Measurements from ENCODE around the gene TSPYL1.

The TSPYL1 gene

DNA sequence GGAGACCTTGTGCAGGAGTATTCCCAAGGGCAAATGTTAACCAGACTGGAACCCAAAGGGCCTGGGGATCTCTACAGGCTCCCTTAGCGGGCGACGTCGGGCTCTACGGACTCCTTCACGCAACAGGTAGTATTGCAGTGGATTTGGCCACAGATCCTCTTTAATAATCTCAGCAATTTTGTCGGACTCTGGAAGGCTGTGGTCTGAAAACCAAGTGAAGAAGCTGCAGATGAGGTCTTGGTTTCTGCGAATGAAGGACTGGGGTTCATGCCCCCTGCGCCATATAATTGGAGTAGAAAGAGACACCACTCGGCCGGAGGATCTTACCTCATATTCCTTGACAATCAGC is 1.3 kb downstream of the TSPYL1 start:
- DNase-seq (ENCODE audit: extremely low read depth, low read depth) = no peak
- peak overlapping the region; percentile 94 for H3K4me3 ChIP-seq (replicated peaks; ENCODE audit: low read depth, low read length)
- TF ChIP-seq, protein P1, sequence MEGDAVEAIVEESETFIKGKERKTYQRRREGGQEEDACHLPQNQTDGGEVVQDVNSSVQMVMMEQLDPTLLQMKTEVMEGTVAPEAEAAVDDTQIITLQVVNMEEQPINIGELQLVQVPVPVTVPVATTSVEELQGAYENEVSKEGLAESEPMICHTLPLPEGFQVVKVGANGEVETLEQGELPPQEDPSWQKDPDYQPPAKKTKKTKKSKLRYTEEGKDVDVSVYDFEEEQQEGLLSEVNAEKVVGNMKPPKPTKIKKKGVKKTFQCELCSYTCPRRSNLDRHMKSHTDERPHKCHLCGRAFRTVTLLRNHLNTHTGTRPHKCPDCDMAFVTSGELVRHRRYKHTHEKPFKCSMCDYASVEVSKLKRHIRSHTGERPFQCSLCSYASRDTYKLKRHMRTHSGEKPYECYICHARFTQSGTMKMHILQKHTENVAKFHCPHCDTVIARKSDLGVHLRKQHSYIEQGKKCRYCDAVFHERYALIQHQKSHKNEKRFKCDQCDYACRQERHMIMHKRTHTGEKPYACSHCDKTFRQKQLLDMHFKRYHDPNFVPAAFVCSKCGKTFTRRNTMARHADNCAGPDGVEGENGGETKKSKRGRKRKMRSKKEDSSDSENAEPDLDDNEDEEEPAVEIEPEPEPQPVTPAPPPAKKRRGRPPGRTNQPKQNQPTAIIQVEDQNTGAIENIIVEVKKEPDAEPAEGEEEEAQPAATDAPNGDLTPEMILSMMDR (IDR thresholded peaks at IDR 0.05; ENCODE audit: low read depth, low read length, missing control alignments) = no peak

GRCh38 chr6:116277124-116277523 is 2.6 kb downstream of the TSPYL1 start:
- peak overlapping the region; percentile 94 for H3K4me3 ChIP-seq (replicated peaks; ENCODE audit: low read depth, low read length)
- TF ChIP-seq, protein P1 (IDR thresholded peaks at IDR 0.05; ENCODE audit: low read depth, low read length, missing control alignments) = no peak
- DNase-seq (ENCODE audit: extremely low read depth, low read depth) = no peak

DNA sequence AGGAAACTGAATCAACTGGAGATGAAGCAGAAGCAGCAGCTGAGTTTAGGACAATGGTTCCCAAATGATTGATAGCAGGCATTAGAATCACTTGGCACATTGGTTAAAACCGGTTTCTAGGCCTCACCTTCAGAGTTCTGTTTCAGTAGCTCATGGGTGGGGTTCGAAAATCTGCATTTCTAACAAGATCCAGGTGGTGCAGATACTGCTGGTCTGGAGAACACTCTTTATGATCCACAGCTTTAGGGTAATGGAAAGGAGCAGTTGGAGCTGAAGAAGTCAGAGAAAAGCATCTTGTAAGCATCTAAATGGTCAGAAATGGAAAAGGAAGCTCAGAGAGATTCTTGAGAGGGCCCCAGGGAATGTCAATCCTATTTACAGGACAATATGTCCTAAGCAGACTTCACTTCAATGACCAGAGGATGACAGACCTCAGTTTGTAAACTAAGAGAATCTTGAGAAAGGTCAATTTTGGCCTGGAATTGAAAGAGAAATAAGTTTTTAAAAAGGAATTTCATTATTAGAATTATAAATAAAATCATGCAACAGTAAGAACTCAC is 8.5 kb downstream of the TSPYL1 start:
- TF ChIP-seq, protein P1 (IDR thresholded peaks at IDR 0.05; ENCODE audit: low read depth, low read length, missing control alignments) = no peak
- H3K4me3 ChIP-seq (replicated peaks; ENCODE audit: low read depth, low read length) = no peak overlapping the region
- no peak for DNase-seq (ENCODE audit: extremely low read depth, low read depth)

DNA sequence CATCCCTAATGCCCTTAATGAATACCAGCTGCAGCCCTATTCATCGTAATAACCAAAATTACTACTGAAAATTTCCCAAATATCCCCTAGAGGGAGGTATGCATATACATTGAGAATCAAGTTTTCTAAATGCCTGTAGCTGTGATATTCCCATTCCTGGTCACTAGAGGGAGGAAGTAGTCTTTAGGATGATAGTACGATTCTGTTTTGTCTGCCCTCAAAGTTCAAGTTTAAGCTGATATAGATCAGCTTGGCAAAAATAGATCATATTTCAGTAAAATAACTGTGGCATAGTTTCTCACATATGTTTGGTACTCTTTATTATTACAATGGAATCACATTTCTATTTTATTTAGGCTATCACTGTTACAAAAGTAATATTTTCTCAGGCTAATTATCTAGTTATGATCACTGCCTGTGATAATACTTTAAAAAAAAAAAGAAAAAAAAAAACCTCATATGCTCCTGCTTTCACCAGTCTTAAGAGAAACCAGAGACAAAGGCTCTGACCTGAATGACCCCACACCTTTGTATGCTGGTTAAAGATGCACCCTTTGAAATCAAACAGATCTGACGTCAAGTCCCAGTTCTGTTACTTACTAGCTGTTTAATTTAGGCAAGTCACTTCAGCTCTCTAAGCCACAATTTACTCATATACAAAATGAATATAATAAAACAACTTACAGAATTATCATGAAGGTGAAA is 11.0 kb downstream of the TSPYL1 start:
- DNase-seq (ENCODE audit: extremely low read depth, low read depth) = peak; percentile 93
- H3K4me3 ChIP-seq (replicated peaks; ENCODE audit: low read depth, low read length) = no peak overlapping the region
- TF ChIP-seq, protein P1 (IDR thresholded peaks at IDR 0.05; ENCODE audit: low read depth, low read length, missing control alignments) = peak; percentile 77

DNA sequence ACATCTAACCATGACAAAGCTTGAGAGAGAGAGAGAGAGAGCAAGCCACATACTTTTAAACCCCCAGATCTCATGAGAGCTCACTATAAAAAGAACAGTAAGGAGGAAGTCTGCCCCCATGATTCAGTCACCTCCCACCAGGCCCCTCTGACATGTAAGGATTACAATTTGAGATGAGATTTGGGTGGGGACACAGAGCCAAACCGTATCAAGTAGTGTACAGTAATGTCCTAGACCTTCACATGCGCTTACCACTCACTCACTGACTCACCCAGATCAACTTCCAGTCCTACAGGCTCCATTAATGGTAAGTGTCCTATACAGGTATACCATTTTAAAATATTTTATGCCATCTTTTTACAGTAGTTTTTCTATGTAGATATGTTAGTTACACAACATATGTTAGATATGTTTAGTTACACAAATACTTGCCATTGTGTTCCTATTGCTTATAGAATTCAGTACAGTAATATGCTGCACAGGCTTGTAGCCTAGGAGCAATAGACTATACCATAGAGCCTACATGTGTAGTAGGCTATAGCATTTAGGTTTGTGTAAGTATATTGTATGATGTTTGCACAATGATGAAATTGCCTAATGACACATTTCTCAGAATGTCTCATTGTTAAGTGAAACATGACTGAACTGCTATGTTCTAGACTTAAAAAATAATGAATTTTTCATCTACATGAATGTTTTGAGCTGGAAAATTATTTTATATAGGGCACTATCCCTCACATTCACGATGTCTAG is 11.7 kb downstream of the TSPYL1 start:
- DNase-seq (ENCODE audit: extremely low read depth, low read depth) = no peak
- no peak overlapping the region for H3K4me3 ChIP-seq (replicated peaks; ENCODE audit: low read depth, low read length)
- TF ChIP-seq, protein P1 (IDR thresholded peaks at IDR 0.05; ENCODE audit: low read depth, low read length, missing control alignments) = no peak

DNA sequence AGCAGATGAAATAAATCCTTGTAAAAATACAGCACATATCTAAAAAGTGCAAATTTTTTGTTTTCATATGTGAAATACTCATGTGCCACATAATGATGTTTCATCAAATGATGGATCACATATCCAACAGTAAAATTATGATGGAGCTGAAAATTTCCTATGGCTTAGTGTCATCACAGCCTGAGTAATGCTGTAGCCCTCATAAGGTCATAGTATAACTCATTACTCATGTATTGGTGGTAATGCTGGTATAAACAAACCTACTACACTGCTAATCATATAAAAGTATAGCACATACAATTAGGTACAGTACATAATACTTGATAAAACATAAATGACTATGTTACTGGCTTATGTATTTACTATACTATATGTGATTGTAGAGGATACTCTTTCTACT is 12.9 kb downstream of the TSPYL1 start:
- no peak for DNase-seq (ENCODE audit: extremely low read depth, low read depth)
- TF ChIP-seq, protein P1 (IDR thresholded peaks at IDR 0.05; ENCODE audit: low read depth, low read length, missing control alignments) = no peak
- no peak overlapping the region for H3K4me3 ChIP-seq (replicated peaks; ENCODE audit: low read depth, low read length)

Data from HFF-Myc (cell line).